Activated CD4-positive, alpha-beta T cell treated with anti-CD3 and anti-CD28 coated beads, Interleukin-2, amount 10 ng/mL, durations not matched to agents 7 days and 5 days (primary cell): Measurements from ENCODE around the gene MEIKIN. TPM values are rescaled to one million over a fixed set of nuclear protein-coding genes. Genes with fewer than 3 reads are reported as not detected.

ENCODE experiments used
- CTCF ChIA-PET: fragments of 350-600 bp; sonication (Branson Sonifier 250); formaldehyde crosslinking; loops from one replicate; lab custom pipeline; 2021; ENCODE audit warnings: antibody characterized with exemption; lab: Charles Lee
- POLR2A ChIA-PET: fragments of 350-600 bp; sonication (Branson Sonifier 250); formaldehyde crosslinking; loops from one replicate; lab custom pipeline; 2021; ENCODE audit warnings: antibody characterized with exemption; lab: Charles Lee
- DNase-seq: peaks from one replicate; pipeline ENCODE4 v3.0.0-alpha.2; 2020
- H3K27ac Mint-ChIP-seq: one replicate; pipeline ENCODE4 v1.8.0; 2021; ENCODE audit warnings: mild to moderate bottlenecking, moderate library complexity, mixed read lengths
- H3K27me3 Mint-ChIP-seq: one replicate; pipeline ENCODE4 v1.8.0; 2021; ENCODE audit warnings: mixed read lengths
- H3K36me3 Mint-ChIP-seq: one replicate; pipeline ENCODE4 v1.8.0; 2021; ENCODE audit warnings: low read depth, mixed read lengths
- H3K4me1 Mint-ChIP-seq: one replicate; pipeline ENCODE4 v1.8.0; 2021; ENCODE audit warnings: mixed read lengths
- H3K4me3 Mint-ChIP-seq: one replicate; pipeline ENCODE4 v1.8.0; 2021; ENCODE audit warnings: mild to moderate bottlenecking, moderate library complexity, mixed read lengths
- H3K9me3 Mint-ChIP-seq: one replicate; pipeline ENCODE4 v1.8.0; 2021; ENCODE audit warnings: mixed read lengths
- total RNA-seq, 2 experiments: library from RNA; stranded (reverse); gene quantifications; one replicate each; pipeline ENCODE4 v1.2.3, GENCODE V29; 2021

MEIKIN gene
- total RNA-seq, 2 experiments from 2014 or later, result not detected

DNA sequence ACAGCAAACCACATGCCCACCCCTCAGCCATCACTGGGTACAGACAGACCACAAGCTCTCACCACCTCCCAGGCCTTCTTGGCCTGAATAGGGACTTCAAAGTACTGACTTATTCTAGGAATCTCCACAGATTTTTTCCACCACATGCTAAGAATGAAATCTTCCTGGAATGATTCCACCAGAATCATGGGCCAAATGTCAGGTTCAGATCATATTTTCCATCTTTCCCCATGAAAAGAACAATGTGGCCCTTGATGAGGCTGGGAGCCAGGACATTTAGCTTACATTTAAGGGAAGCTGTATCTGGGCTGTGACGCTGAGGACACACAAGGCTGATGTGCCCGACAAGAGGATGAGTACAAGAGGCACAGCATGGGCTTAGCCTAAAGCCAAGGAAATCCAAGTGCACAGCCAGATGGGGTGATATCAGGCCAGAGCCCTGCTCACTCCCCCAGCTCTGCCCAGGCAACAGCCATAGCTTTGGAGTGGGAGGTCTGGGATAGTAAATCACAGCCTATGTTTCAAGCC lies 37.8 kb upstream of the MEIKIN start:
- CTCF ChIA-PET, result interaction anchor here (0.5 kb wide), 1 partner anchor 420 kb away, joined by 4 read pairs; no protein-coding TSS in a partner anchor
- no peak overlapping the region for H3K27ac Mint-ChIP-seq
- no peak overlapping the region for H3K4me3 Mint-ChIP-seq
- peaks cover 1% of the 10 kb centered on the region for H3K36me3 Mint-ChIP-seq
- POLR2A ChIA-PET, result no interaction called here
- DNase-seq, result no peak
- peaks cover 12% of the 10 kb centered on the region for H3K4me1 Mint-ChIP-seq
- peaks cover 6% of the 10 kb centered on the region for H3K27me3 Mint-ChIP-seq
- no peaks in the 10 kb centered on the region for H3K9me3 Mint-ChIP-seq

DNA sequence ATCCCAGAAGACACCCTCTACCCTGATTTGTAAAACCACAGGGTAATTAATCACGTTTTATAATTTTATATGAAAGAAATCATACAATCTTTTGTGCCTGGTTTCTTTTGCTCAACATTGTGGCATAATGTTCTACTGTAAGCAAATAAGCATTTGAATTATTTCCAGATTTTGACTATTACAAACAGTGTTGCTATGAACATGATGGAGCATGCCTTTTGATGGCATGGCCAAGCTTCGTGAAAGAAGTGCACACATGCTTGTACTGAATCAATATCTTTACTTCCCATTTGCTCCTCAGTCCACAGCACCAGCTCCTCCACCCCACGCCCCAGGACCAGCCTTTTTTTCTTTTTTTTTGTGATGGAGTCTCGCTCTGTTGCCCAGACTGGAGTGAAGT lies 36.1 kb upstream of the MEIKIN start:
- Mint-ChIP-seq H3K4me1 (peaks cover 20% of the 10 kb centered on the region), H3K4me3 (no peak overlapping the region), H3K27ac (no peak overlapping the region), H3K9me3 (no peaks in the 10 kb centered on the region), H3K36me3 (peaks cover 1% of the 10 kb centered on the region), H3K27me3 (peaks cover 6% of the 10 kb centered on the region)
- POLR2A ChIA-PET, result interaction anchor here (0.7 kb wide), 1 partner anchor 48 kb away, joined by 4 read pairs; no protein-coding TSS in a partner anchor
- CTCF ChIA-PET, result interaction anchor here (0.6 kb wide), 1 partner anchor 34 kb away, joined by 3 read pairs; no protein-coding TSS in a partner anchor
- no peak for DNase-seq

DNA sequence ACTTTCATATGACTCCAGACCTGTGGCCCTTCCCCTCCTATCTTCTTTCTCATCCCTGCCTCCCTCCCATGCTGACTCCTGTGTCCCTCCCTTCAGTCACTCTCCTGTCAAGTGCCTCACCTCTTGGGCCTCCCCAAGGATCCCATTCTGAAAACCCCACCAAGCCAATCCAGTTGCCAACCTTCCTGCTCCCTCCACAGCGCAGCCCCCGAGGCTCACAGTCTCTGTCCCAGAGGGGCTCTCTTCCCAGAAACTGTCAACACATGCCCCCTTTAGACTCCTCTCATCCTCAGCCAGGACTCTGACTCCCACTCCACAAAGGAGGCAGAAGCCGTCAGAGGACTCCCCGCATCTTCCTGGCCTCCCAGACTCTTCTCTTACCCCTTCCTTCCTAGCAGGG lies 35.2 kb upstream of the MEIKIN start:
- H3K4me1 Mint-ChIP-seq, result peaks cover 29% of the 10 kb centered on the region
- ChIA-PET CTCF (interaction anchor here (0.6 kb wide), 1 partner anchor 18 kb away, joined by 3 read pairs; no protein-coding TSS in a partner anchor), POLR2A (no interaction called here)
- H3K27me3 Mint-ChIP-seq, result peaks cover 6% of the 10 kb centered on the region
- H3K27ac Mint-ChIP-seq, result no peak overlapping the region
- peaks cover 1% of the 10 kb centered on the region for H3K36me3 Mint-ChIP-seq
- DNase-seq, result no peak
- H3K9me3 Mint-ChIP-seq, result no peaks in the 10 kb centered on the region
- H3K4me3 Mint-ChIP-seq, result no peak overlapping the region

DNA sequence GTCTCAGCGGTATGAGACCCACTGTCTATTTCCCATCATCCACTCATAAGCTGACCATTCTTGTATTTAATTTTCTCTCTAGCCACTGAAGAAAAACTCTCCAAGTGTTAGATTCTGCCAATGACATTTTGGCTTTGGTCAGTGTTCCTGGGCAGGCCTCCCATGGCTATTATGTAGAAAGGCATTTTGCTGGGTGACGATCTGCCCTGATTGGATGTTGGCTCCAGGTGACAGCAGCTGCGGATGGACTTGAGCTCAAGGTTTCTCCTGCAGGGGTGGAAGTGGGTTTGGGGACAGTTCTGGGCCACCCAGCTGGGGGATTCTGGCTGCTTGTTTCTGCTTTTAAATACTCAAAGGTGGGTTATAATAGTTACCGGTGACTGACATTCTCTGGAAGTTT lies 34.4 kb upstream of the MEIKIN start:
- no peak overlapping the region for H3K27ac Mint-ChIP-seq
- H3K36me3 Mint-ChIP-seq, result peaks cover 1% of the 10 kb centered on the region
- no peak for DNase-seq
- peaks cover 37% of the 10 kb centered on the region for H3K4me1 Mint-ChIP-seq
- peaks cover 6% of the 10 kb centered on the region for H3K27me3 Mint-ChIP-seq
- CTCF ChIA-PET, result interaction anchor here (0.7 to 1.1 kb wide), 2 partner anchors 17 to 18 kb away, joined by 3 read pairs; no protein-coding TSS in a partner anchor
- H3K9me3 Mint-ChIP-seq, result no peaks in the 10 kb centered on the region
- H3K4me3 Mint-ChIP-seq, result no peak overlapping the region
- POLR2A ChIA-PET, result no interaction called here

DNA sequence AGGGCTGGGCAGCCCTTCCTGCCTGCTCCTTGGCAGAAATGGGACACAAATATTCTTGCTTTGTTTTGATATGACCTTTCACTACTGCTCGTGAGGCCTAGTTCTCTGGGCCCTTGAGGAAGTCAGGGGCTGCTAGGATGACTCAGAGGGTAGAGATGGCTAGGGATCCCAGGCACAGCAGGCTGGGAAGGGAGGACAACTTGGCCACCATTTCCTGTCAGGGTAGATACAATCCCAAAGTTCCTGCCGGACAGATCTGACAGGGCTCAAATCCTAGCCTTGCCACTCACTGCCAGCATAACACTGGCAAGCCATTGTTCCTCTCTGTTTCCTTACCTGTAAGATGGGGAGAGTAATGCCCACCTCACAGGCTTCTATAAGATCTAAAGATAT lies 31.7 kb upstream of the MEIKIN start:
- Mint-ChIP-seq H3K4me3 (no peak overlapping the region), H3K4me1 (peaks cover 48% of the 10 kb centered on the region), H3K36me3 (peaks cover 14% of the 10 kb centered on the region), H3K9me3 (no peaks in the 10 kb centered on the region), H3K27me3 (peaks cover 6% of the 10 kb centered on the region), H3K27ac (peak overlapping the region; percentile 7)
- ChIA-PET POLR2A (no interaction called here), CTCF (no interaction called here)
- DNase-seq, result no peak

DNA sequence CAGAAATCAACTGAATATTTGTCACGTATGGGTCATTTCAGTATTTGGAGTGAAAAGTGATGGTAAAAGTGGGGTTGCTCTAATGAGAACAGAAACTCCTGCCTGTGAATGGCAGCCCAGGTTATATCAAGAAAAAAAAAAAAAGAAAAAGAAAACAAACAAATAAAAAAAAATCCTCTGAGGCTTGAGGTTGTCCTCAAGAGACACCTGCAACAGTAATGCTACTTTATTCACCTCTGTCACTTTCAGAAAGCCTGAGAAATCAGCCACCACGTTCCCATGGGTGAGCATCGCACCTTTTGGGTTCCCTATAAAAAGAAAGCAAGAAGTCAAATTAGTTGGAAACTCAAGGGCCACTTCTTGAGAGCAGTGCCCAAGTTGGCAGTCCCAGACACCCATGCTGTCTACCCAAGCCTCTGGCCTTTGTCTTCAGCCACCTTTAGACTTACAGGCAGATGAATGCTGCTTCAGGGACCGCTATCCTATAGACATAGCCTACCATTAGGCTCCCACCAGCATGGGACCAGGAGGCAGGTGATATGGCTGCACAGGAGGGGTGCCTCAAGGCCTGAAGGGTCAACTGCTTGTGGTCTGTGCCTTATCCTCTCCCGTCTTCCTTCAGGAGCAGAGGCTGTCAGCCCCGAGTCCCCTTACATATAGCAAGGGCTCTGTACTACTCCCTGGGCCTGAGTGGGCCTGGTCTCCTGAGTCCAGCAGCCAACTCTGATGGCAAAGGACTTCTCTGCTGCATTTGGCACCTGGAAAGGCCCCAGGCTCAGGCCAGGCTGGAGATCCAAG lies 31.1 kb upstream of the MEIKIN start:
- Mint-ChIP-seq H3K4me1 (peaks cover 48% of the 10 kb centered on the region), H3K27me3 (peaks cover 6% of the 10 kb centered on the region), H3K27ac (peak overlapping the region; percentile 95), H3K4me3 (no peak overlapping the region), H3K36me3 (peaks cover 18% of the 10 kb centered on the region), H3K9me3 (no peaks in the 10 kb centered on the region)
- no peak for DNase-seq
- CTCF ChIA-PET, result no interaction called here
- POLR2A ChIA-PET, result no interaction called here

DNA sequence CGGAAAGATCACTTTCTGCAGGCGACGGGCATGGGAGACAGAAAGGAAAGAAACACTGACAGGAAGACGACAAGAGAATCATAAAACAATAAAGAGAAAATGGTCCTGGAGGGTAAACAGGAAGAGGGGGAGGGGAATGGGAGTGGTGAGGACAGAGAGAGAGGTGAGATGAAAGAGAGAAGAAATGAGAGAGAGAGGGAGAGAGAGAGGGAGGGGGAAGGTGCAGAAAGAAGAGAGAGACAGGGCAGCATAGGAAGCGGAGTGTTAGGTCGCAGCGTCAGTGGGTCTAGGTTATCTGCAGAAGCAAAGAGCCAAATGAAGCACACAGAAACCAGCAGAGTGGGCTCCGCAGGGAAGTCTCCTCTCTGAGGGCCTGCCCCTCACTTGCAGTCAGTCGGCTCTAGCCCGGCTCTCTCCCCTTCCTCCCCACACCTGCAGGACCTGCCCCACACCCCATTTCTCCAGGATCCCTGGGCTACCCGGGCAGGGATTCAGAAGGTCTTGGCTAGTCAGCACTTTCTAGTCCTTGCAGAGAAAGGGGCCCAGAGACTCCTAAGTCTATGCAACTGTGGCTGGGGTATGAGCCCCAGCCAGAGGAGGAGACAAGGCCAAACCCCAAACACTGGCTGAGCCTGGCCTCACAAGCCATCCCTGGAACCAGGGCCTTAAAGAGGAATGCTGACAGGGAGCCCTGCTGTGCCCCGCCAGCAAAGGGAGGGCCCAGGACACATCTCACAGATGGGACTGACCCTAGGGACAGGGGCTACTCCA lies 29.7 kb upstream of the MEIKIN start:
- POLR2A ChIA-PET, result no interaction called here
- peak; percentile 65 for DNase-seq
- no peaks in the 10 kb centered on the region for H3K9me3 Mint-ChIP-seq
- H3K4me1 Mint-ChIP-seq, result peaks cover 48% of the 10 kb centered on the region
- H3K36me3 Mint-ChIP-seq, result peaks cover 25% of the 10 kb centered on the region
- H3K27ac Mint-ChIP-seq, result peak overlapping the region; percentile 95
- CTCF ChIA-PET, result no interaction called here
- H3K27me3 Mint-ChIP-seq, result peaks cover 3% of the 10 kb centered on the region
- H3K4me3 Mint-ChIP-seq, result peak overlapping the region; percentile 75

DNA sequence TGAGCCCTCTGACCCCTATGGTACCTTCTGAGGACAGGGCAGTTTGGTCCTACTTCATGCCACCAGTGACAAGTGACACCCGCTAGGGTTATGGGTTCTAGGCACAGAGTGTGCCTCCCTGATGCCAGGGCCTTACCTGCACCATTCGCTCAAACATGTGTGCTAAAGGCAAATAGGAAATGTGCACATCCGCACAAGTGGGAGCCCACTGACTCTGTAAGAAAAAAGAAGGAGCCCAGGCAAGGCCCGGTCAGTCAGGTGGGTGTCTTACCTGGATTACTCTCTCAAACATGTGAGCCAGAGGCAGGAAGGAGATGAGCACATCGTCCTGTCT lies 29.1 kb upstream of the MEIKIN start:
- CTCF ChIA-PET, result no interaction called here
- H3K27me3 Mint-ChIP-seq, result peaks cover 3% of the 10 kb centered on the region
- H3K4me3 Mint-ChIP-seq, result peak overlapping the region; percentile 75
- DNase-seq, result no peak
- H3K4me1 Mint-ChIP-seq, result peaks cover 48% of the 10 kb centered on the region
- H3K9me3 Mint-ChIP-seq, result no peaks in the 10 kb centered on the region
- peak overlapping the region; percentile 95 for H3K27ac Mint-ChIP-seq
- peaks cover 30% of the 10 kb centered on the region for H3K36me3 Mint-ChIP-seq
- POLR2A ChIA-PET, result no interaction called here

DNA sequence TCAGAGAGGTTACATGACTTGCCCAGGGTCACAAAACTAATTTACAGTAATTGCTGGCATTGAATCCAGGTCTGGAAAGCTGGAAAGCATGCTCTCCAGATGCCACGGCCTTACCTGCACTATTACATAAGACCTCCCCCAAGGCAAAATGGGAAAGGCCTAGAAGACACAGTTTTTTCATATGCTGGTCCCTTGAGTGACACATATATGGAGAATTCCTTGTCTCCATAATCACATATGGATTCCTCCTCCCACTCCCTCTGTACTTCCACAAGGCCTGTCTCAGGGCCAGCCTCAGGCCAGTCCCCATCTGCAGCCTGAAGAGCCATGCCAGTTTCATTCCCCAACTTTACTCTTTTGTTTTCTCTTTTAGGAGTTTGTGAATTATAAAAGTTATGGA lies 28.6 kb upstream of the MEIKIN start:
- no peaks in the 10 kb centered on the region for H3K9me3 Mint-ChIP-seq

DNA sequence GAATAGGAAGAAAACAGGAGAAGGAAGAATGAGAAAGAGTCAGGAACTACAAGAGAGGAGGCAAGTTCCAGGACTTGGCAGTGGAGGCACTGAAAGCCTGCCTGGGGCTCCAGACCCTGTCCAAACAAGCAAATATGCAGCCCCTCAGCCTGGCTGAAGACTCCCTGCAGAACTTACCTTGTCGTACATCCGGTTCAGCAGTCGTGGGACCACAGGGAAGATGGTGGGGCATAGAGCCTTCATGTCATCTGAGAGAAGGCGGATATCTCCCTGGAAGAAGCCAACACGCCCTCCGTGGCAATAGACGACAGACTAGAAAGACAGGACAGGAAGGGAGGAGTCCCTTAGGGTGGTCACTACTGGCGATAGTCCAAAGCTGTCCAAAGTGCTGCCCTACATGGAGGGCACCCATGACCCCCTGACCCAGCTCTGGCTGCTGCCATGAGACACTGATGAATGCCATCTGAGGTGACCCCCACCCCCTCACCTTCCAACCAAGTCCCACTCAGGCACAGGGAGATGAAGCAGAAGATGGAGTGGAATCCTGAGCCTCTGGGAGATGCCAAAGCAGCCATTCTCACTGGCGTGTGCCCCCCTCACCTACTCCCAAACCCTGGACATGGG lies 27.7 kb upstream of the MEIKIN start:
- peak; percentile 4 for DNase-seq
- Mint-ChIP-seq H3K27me3 (no peaks in the 10 kb centered on the region), H3K9me3 (no peaks in the 10 kb centered on the region), H3K4me1 (peaks cover 48% of the 10 kb centered on the region), H3K4me3 (no peak overlapping the region), H3K36me3 (peaks cover 31% of the 10 kb centered on the region), H3K27ac (peak overlapping the region; percentile 67)
- ChIA-PET CTCF (interaction anchor here (1.1 kb wide), 1 partner anchor 34 kb away, joined by 3 read pairs; no protein-coding TSS in a partner anchor), POLR2A (no interaction called here)

More for the DNA sequence above, 28.6 kb upstream of the MEIKIN start:
- Mint-ChIP-seq H3K27ac (peak overlapping the region; percentile 95), H3K4me3 (peak overlapping the region; percentile 75), H3K27me3 (peaks cover 2% of the 10 kb centered on the region), H3K4me1 (peaks cover 48% of the 10 kb centered on the region), H3K36me3 (peaks cover 31% of the 10 kb centered on the region)
- ChIA-PET POLR2A (no interaction called here), CTCF (no interaction called here)
- DNase-seq, result peak; percentile 2

DNA sequence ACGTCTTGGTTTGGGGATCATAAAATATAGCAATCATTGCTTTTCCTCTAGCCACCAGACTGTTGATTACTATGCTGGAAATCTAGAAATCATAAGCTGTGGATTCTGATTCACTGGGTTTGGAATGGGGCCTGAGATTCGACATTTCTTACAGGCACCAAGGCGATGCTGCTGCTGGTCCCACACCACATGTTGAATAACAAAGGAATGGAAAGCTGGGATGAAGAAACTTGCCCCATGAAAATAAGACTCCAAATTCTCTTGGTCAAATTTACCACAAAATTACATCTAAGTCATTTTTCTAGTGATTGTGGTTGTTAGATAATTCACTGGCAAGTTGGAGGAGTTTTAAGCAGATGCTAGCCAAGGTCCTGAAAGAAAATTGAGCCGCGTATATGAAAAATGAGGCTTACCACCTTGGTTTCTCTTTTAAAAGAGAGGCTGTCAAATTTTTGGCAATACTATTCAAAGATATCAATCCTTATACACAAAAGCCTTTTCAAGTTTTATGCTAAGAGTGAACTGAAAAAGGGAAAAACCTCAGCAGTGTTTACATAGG lies 23.0 kb upstream of the MEIKIN start:
- DNase-seq, result no peak
- H3K36me3 Mint-ChIP-seq, result peaks cover 44% of the 10 kb centered on the region
- no peaks in the 10 kb centered on the region for H3K27me3 Mint-ChIP-seq
- no peak overlapping the region for H3K4me3 Mint-ChIP-seq
- POLR2A ChIA-PET, result no interaction called here
- no peaks in the 10 kb centered on the region for H3K9me3 Mint-ChIP-seq
- H3K4me1 Mint-ChIP-seq, result peaks cover 9% of the 10 kb centered on the region
- CTCF ChIA-PET, result no interaction called here
- no peak overlapping the region for H3K27ac Mint-ChIP-seq

DNA sequence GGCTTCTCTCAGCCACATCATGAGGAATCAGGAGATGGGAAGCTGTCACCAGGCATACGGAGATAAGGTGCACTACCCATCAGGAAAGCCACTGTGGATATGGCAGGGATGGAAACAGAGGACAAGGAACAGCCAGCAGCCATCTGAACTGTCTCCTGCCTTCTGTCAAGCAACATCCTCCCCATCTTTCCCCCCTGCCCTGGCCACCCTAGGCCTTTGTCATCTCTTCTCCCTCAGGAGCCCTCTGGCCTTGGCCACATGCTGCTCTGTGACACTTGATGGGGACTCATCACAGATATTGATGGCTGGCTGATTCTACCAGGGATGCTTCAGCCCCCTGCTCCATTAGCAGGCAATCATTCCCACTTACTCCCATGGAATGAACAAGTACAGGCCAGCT lies 21.1 kb upstream of the MEIKIN start:
- DNase-seq, result no peak
- POLR2A ChIA-PET, result no interaction called here
- H3K4me3 Mint-ChIP-seq, result no peak overlapping the region
- no peak overlapping the region for H3K27ac Mint-ChIP-seq
- H3K36me3 Mint-ChIP-seq, result peaks cover 29% of the 10 kb centered on the region
- H3K27me3 Mint-ChIP-seq, result no peaks in the 10 kb centered on the region
- H3K4me1 Mint-ChIP-seq, result no peaks in the 10 kb centered on the region
- H3K9me3 Mint-ChIP-seq, result no peaks in the 10 kb centered on the region
- CTCF ChIA-PET, result interaction anchor here (1.1 kb wide), 1 partner anchor 22 kb away, joined by 4 read pairs; no protein-coding TSS in a partner anchor
